WTC11 (cell line): ENCODE results near the gene TESK2.

Experiments
- FOXK1 ChIP-seq: sonication (generic); formaldehyde crosslinking; IDR thresholded peaks from 2 replicates; pipeline ENCODE4 v1.8.0; 2022; ENCODE audit warnings: mild to moderate bottlenecking, moderate library complexity, missing genetic modification reagents
- NR1H2 ChIP-seq: sonication (generic); formaldehyde crosslinking; IDR thresholded peaks from 2 replicates; pipeline ENCODE4 v1.9.0; 2021; ENCODE audit warnings: mild to moderate bottlenecking, moderate library complexity, missing genetic modification reagents
- ZNF317 ChIP-seq: sonication (generic); formaldehyde crosslinking; IDR thresholded peaks from 2 replicates; pipeline ENCODE4 v1.8.1; 2023; ENCODE audit warnings: low read depth, mild to moderate bottlenecking, moderate library complexity, missing genetic modification reagents, borderline replicate concordance
- ZNF416 ChIP-seq: fragments of 250-450 bp; sonication (Bioruptor Pico); IDR thresholded peaks from 2 replicates; pipeline ENCODE4 v1.9.0; 2021; ENCODE audit warnings: mild to moderate bottlenecking, inconsistent platforms
- TF ChIP-seq, protein P1 (sequence below): sonication (generic); formaldehyde crosslinking; IDR thresholded peaks from 2 replicates; pipeline ENCODE4 v1.8.1; 2023; ENCODE audit warnings: mild to moderate bottlenecking, missing genetic modification reagents, moderate library complexity
- TF ChIP-seq, protein P2 (sequence below): fragments of 250-450 bp; sonication (Bioruptor Pico); IDR thresholded peaks from 2 replicates; pipeline ENCODE4 v2.1.2; 2022; ENCODE audit warnings: mild to moderate bottlenecking, moderate library complexity
- TF ChIP-seq, protein P3 (sequence below): fragments of 200-600 bp; IDR thresholded peaks from 2 replicates; pipeline ENCODE4 v1.8.0; 2022; ENCODE audit warnings: antibody characterized with exemption
- TF ChIP-seq, protein P4 (sequence below): fragments of 250-450 bp; sonication (Bioruptor Pico); IDR thresholded peaks from 2 replicates; pipeline ENCODE4 v1.8.0; 2021; ENCODE audit warnings: mild to moderate bottlenecking
- TF ChIP-seq, protein P5 (sequence below): sonication (generic); formaldehyde crosslinking; IDR thresholded peaks from 2 replicates; pipeline ENCODE4 v1.8.0; 2022; ENCODE audit warnings: mild to moderate bottlenecking, missing genetic modification reagents

DNA sequence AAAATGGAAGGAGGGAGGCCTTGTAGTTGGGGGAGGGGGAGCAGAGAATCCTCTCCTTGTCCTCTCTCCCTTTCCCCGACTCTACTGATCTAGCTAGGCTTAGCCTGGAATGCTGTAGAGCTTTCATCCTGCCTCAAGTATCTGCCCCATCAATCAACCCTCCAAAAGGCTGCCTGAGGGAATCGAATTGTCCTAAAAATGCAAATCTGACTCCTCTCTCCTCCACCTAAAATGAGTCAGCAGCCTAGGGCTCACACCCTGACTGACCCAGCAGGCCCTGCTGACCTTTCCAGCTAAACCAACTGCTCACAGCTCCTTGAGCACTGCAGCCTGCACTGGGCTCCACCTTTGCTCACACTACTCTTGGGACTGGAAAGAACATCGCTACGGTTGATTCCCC, 161.5 kb downstream of the TESK2 start:
- TF ChIP-seq ZNF416: no peak
- TF ChIP-seq, protein P1, sequence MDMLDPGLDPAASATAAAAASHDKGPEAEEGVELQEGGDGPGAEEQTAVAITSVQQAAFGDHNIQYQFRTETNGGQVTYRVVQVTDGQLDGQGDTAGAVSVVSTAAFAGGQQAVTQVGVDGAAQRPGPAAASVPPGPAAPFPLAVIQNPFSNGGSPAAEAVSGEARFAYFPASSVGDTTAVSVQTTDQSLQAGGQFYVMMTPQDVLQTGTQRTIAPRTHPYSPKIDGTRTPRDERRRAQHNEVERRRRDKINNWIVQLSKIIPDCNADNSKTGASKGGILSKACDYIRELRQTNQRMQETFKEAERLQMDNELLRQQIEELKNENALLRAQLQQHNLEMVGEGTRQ (CRISPR knock-in tag): no peak
- TF ChIP-seq, protein P2, sequence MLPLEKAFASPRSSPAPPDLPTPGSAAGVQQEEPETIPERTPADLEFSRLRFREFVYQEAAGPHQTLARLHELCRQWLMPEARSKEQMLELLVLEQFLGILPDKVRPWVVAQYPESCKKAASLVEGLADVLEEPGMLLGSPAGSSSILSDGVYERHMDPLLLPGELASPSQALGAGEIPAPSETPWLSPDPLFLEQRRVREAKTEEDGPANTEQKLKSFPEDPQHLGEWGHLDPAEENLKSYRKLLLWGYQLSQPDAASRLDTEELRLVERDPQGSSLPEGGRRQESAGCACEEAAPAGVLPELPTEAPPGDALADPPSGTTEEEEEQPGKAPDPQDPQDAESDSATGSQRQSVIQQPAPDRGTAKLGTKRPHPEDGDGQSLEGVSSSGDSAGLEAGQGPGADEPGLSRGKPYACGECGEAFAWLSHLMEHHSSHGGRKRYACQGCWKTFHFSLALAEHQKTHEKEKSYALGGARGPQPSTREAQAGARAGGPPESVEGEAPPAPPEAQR: no peak
- TF ChIP-seq FOXK1 (CRISPR knock-in tag): no peak
- TF ChIP-seq ZNF317 (CRISPR knock-in tag): no peak
- TF ChIP-seq, protein P3, sequence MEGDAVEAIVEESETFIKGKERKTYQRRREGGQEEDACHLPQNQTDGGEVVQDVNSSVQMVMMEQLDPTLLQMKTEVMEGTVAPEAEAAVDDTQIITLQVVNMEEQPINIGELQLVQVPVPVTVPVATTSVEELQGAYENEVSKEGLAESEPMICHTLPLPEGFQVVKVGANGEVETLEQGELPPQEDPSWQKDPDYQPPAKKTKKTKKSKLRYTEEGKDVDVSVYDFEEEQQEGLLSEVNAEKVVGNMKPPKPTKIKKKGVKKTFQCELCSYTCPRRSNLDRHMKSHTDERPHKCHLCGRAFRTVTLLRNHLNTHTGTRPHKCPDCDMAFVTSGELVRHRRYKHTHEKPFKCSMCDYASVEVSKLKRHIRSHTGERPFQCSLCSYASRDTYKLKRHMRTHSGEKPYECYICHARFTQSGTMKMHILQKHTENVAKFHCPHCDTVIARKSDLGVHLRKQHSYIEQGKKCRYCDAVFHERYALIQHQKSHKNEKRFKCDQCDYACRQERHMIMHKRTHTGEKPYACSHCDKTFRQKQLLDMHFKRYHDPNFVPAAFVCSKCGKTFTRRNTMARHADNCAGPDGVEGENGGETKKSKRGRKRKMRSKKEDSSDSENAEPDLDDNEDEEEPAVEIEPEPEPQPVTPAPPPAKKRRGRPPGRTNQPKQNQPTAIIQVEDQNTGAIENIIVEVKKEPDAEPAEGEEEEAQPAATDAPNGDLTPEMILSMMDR: no peak
- no peak for TF ChIP-seq NR1H2
- TF ChIP-seq, protein P4, sequence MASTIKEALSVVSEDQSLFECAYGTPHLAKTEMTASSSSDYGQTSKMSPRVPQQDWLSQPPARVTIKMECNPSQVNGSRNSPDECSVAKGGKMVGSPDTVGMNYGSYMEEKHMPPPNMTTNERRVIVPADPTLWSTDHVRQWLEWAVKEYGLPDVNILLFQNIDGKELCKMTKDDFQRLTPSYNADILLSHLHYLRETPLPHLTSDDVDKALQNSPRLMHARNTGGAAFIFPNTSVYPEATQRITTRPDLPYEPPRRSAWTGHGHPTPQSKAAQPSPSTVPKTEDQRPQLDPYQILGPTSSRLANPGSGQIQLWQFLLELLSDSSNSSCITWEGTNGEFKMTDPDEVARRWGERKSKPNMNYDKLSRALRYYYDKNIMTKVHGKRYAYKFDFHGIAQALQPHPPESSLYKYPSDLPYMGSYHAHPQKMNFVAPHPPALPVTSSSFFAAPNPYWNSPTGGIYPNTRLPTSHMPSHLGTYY (CRISPR knock-in tag): no peak
- TF ChIP-seq, protein P5, sequence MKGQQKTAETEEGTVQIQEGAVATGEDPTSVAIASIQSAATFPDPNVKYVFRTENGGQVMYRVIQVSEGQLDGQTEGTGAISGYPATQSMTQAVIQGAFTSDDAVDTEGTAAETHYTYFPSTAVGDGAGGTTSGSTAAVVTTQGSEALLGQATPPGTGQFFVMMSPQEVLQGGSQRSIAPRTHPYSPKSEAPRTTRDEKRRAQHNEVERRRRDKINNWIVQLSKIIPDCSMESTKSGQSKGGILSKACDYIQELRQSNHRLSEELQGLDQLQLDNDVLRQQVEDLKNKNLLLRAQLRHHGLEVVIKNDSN (CRISPR knock-in tag): no peak
